HCT116 (cell line): Measurements from ENCODE around the gene RARG. TPM values are rescaled to one million over a fixed set of nuclear protein-coding genes. Genes with fewer than 3 reads are reported as not detected.

Experiments
- ATAC-seq: fragments of 200-7000 bp; cut with Tn5 transposase; 2 replicates; pipeline ENCODE4 v1.9.1; 2020; ENCODE audit warnings: mild to moderate bottlenecking, moderate library complexity
- BruUV-seq: library from RNA; stranded (reverse); fragments of 400-500 nt; replicated peaks from 2 replicates; lab custom pipeline; 2021; lab: Mats Ljungman, UMichigan
- CTCF ChIA-PET: fragments of 300-600 bp; sonication (Branson Sonifier 250); formaldehyde crosslinking; loops from one replicate; lab custom pipeline; 2021; ENCODE audit warnings: antibody characterized with exemption; lab: Charles Lee
- POLR2A ChIA-PET: fragments of 300-600, 350-600 bp; sonication (Branson Sonifier 250); formaldehyde crosslinking; loops from one replicate; lab custom pipeline; 2021; ENCODE audit warnings: antibody characterized with exemption; lab: Charles Lee
- RAD21 ChIA-PET, 2 experiments: fragments of 300-600 bp; sonication (Branson Sonifier 250); formaldehyde crosslinking; loops; one replicate each; lab custom pipeline; 2023; ENCODE audit warnings: low total read pairs in 2 of 2; ENCODE audit not compliant: uncharacterized antibody in 2 of 2, unreplicated experiment in 2 of 2, low non-redundant PET in 1 of 2; lab: Charles Lee
- DNase-seq: peaks from one replicate; pipeline ENCODE4 v3.0.0-alpha.2; 2010; ENCODE audit warnings: low read depth, low spot score
- H2AFZ ChIP-seq: fragments of 200-600 bp; shearing (Covaris generic), sonication (generic); 2 replicates; pipeline ENCODE4 v1.6.1; 2017; ENCODE audit warnings: low read depth, mixed run types, mixed read lengths, antibody characterized with exemption, low read length; ENCODE audit not compliant: poor library complexity, severe bottlenecking
- H3K27ac ChIP-seq: 2 replicates; pipeline ENCODE4 v1.5.1; 2012; ENCODE audit warnings: low read depth, low read length
- H3K27me3 ChIP-seq: fragments of 200-600 bp; sonication (generic); 2 replicates; pipeline ENCODE4 v1.6.1; 2016; ENCODE audit warnings: mixed run types, low read length, mixed read lengths; ENCODE audit not compliant: insufficient read depth
- H3K36me3 ChIP-seq, 2 experiments: fragments of 200-500 bp in 1 of 2; fragments of 200-600 bp in 1 of 2; sonication (Bioruptor generic) in 1 of 2; sonication (generic) in 1 of 2; 2 replicates each; pipeline versions ENCODE4 v1.5.1 to v1.6.1; 2014 to 2016; ENCODE audit warnings: low read length in 2 of 2, inconsistent platforms in 1 of 2, mixed read lengths in 1 of 2, mixed run types in 1 of 2; ENCODE audit not compliant: insufficient read depth in 2 of 2, control insufficient read depth in 1 of 2
- H3K4me1 ChIP-seq, 2 experiments: fragments of 200-600 bp in 1 of 2; sonication (generic) in 1 of 2; 2 replicates each; pipeline versions ENCODE4 v1.5.1 to v1.6.1; 2012 to 2017; ENCODE audit warnings: low read length in 2 of 2, inconsistent platforms in 1 of 2, mild to moderate bottlenecking in 1 of 2, mixed read lengths in 1 of 2, mixed run types in 1 of 2, moderate library complexity in 1 of 2; ENCODE audit not compliant: insufficient read depth in 2 of 2, control insufficient read depth in 1 of 2
- H3K4me2 ChIP-seq: fragments of 200-600 bp; sonication (generic); 2 replicates; pipeline ENCODE4 v1.6.1; 2017; ENCODE audit warnings: mixed run types, low read length, mixed read lengths
- H3K4me3 ChIP-seq, 2 experiments: fragments of 200-600 bp in 1 of 2; sonication (generic) in 1 of 2; replicated peaks in 1 of 2; 2 replicates each; pipeline ENCODE4 v1.5.1; 2011 to 2016; ENCODE audit warnings: low read length in 2 of 2, control low read depth in 1 of 2, low read depth in 1 of 2, mild to moderate bottlenecking in 1 of 2, mixed read lengths in 1 of 2, mixed run types in 1 of 2
- H3K79me2 ChIP-seq: fragments of 200-600 bp; sonication (generic); 2 replicates; pipeline ENCODE4 v1.6.1; 2017; ENCODE audit warnings: mild to moderate bottlenecking, mixed run types, low read length, moderate library complexity, mixed read lengths; ENCODE audit not compliant: insufficient read depth
- H3K9ac ChIP-seq: fragments of 200-600 bp; sonication (generic); 2 replicates; pipeline ENCODE4 v1.6.1; 2016; ENCODE audit warnings: low read length, mixed read lengths
- H3K9me2 ChIP-seq: fragments of 200-600 bp; sonication (generic), shearing (Covaris generic); 2 replicates; pipeline ENCODE4 v1.6.1; 2017; ENCODE audit warnings: mixed run types, mild to moderate bottlenecking, moderate library complexity; ENCODE audit not compliant: insufficient read depth
- H3K9me3 ChIP-seq, 2 experiments: fragments of 200-500 bp in 1 of 2; fragments of 200-600 bp in 1 of 2; sonication (Bioruptor generic) in 1 of 2; sonication (generic) in 1 of 2; 2 replicates each; pipeline ENCODE4 v1.6.1; 2014 to 2017; ENCODE audit warnings: low read length in 2 of 2, mixed read lengths in 2 of 2, inconsistent platforms in 1 of 2, low read depth in 1 of 2, mild to moderate bottlenecking in 1 of 2, mixed run types in 1 of 2, moderate library complexity in 1 of 2; ENCODE audit not compliant: control insufficient read depth in 1 of 2, insufficient read depth in 1 of 2
- H4K20me1 ChIP-seq: fragments of 200-600 bp; sonication (generic), shearing (Covaris generic); 2 replicates; pipeline ENCODE4 v1.6.1; 2017; ENCODE audit warnings: mixed run types, mild to moderate bottlenecking, moderate library complexity; ENCODE audit not compliant: insufficient read depth
- ATF3 ChIP-seq: IDR thresholded peaks from 2 replicates; pipeline ENCODE4 v1.6.1; 2012
- CBX3 ChIP-seq: IDR thresholded peaks from 2 replicates; pipeline ENCODE4 v1.6.1; 2012; ENCODE audit warnings: low read depth
- CEBPB ChIP-seq: IDR thresholded peaks from 2 replicates; pipeline ENCODE4 v1.6.1; 2012; ENCODE audit warnings: low read depth
- EGR1 ChIP-seq: IDR thresholded peaks from 2 replicates; pipeline ENCODE4 v1.6.1; 2012; ENCODE audit warnings: low read depth
- ELF1 ChIP-seq: IDR thresholded peaks from 2 replicates; pipeline ENCODE4 v1.6.1; 2012; ENCODE audit warnings: low read depth, borderline replicate concordance
- EZH2 ChIP-seq: fragments of 200-600 bp; sonication (generic); IDR thresholded peaks from 2 replicates; pipeline ENCODE4 v1.6.1; 2017; ENCODE audit warnings: antibody characterized with exemption, mixed run types
- EZH2phosphoT487 ChIP-seq: fragments of 200-600 bp; IDR thresholded peaks from 2 replicates; pipeline ENCODE4 v1.6.1; 2018; ENCODE audit warnings: antibody characterized with exemption, borderline replicate concordance
- FOSL1 ChIP-seq: IDR thresholded peaks from 2 replicates; pipeline ENCODE4 v1.6.1; 2012; ENCODE audit warnings: low read depth
- JUND ChIP-seq: IDR thresholded peaks from 2 replicates; pipeline ENCODE4 v1.6.1; 2012
- MAX ChIP-seq: IDR thresholded peaks from 2 replicates; pipeline ENCODE4 v1.6.1; 2012
- POLR2A ChIP-seq: IDR thresholded peaks from 2 replicates; pipeline ENCODE4 v1.7.0; 2011; ENCODE audit warnings: borderline replicate concordance; ENCODE audit not compliant: insufficient read depth, insufficient read length; ENCODE audit errors: extremely low read depth
- RAD21 ChIP-seq: IDR thresholded peaks from 2 replicates; pipeline ENCODE4 v1.6.1; 2012; ENCODE audit warnings: low read depth, mild to moderate bottlenecking
- REST ChIP-seq: IDR thresholded peaks from 2 replicates; pipeline ENCODE4 v1.6.1; 2012; ENCODE audit warnings: low read depth
- SIN3A ChIP-seq: IDR thresholded peaks from 2 replicates; pipeline ENCODE4 v1.6.1; 2012; ENCODE audit warnings: low read depth
- SP1 ChIP-seq: IDR thresholded peaks from 2 replicates; pipeline ENCODE4 v1.6.1; 2012; ENCODE audit warnings: low read depth
- SRF ChIP-seq: IDR thresholded peaks from 2 replicates; pipeline ENCODE4 v1.6.1; 2012; ENCODE audit warnings: low read depth
- TCF7L2 ChIP-seq: IDR thresholded peaks from 2 replicates; pipeline ENCODE4 v1.7.0; 2011; ENCODE audit warnings: borderline replicate concordance, inconsistent platforms; ENCODE audit not compliant: insufficient read depth, insufficient read length; ENCODE audit errors: extremely low read depth
- ZBTB33 ChIP-seq: IDR thresholded peaks from 2 replicates; pipeline ENCODE4 v1.6.1; 2011; ENCODE audit warnings: mild to moderate bottlenecking, low read length, moderate library complexity; ENCODE audit not compliant: insufficient replicate concordance; ENCODE audit errors: extremely low read depth
- ZFX ChIP-seq: fragments of 450-650 bp; IDR thresholded peaks from 2 replicates; pipeline ENCODE4 v1.6.1; 2017
- ZNF274 ChIP-seq: fragments of 200-500 bp; sonication (Bioruptor generic); IDR thresholded peaks from 2 replicates; pipeline ENCODE4 v1.6.1; 2014; ENCODE audit warnings: mild to moderate bottlenecking, low read depth, low read length, inconsistent platforms
- intact Hi-C: fragments of 100-400 bp; cut with micrococcal nuclease; formaldehyde crosslinking; loops from 2 replicates; pipeline ENCODE4 v1.10.0; 2022
- total RNA-seq: library from RNA; stranded (reverse); gene quantifications from one replicate; pipeline ENCODE4 v1.2.1, GENCODE V29; 2021; ENCODE audit not compliant: unreplicated experiment

RARG gene
- total RNA-seq, 1 experiment from 2014 or later: 68.9 TPM

- TF ChIP-seq POLR2A: no peak
- TF ChIP-seq, all 23 proteins: peak for 0
These were observed 413 bp downstream of the RARG start (continued) for GRCh38 chr12:53231671-53231920.

GRCh38 chr12:53230108-53230845, 1.7 kb downstream of the RARG start:
- H3K79me2 ChIP-seq: no peaks in the 10 kb centered on the region; the same call in 1 of the 2 replicates
- H3K27me3 ChIP-seq: no peaks in the 10 kb centered on the region
- no TSS peak for BruUV-seq
- DNase-seq (no peak), ATAC-seq (no peak)
- no peak overlapping the region for H2AFZ ChIP-seq
- TF ChIP-seq EZH2: no peak
- no peak for TF ChIP-seq MAX
- TF ChIP-seq EGR1: no peak
- TF ChIP-seq RAD21: no peak
- TF ChIP-seq POLR2A: no peak
- no peak for TF ChIP-seq FOSL1
- TF ChIP-seq TCF7L2: no peak
- TF ChIP-seq ATF3: no peak
- TF ChIP-seq SIN3A: no peak
- no peak for TF ChIP-seq SRF
- no peak for TF ChIP-seq ELF1
- TF ChIP-seq CBX3: no peak
- TF ChIP-seq REST: no peak
- no peak for TF ChIP-seq ZFX
- TF ChIP-seq JUND: no peak
- TF ChIP-seq CEBPB: no peak
- no peak for TF ChIP-seq ZNF274
- TF ChIP-seq SP1: no peak
- TF ChIP-seq ZBTB33: no peak
- no peak for TF ChIP-seq EZH2phosphoT487
- H3K4me1 ChIP-seq: peaks cover 55 to 79% of the 10 kb centered on the region in 2 experiments
- no peak overlapping the region; a peak in 1 of 4 replicates for H3K4me3 ChIP-seq
- H3K9me2 ChIP-seq: no peaks in the 10 kb centered on the region
- POLR2A ChIA-PET: interaction anchor here (2.5 kb wide), 1 partner anchor 10 kb away, joined by 7 read pairs; no protein-coding TSS in a partner anchor
- CTCF ChIA-PET: no interaction called here
- no peak overlapping the region; the same call in 1 of the 2 replicates for H3K9ac ChIP-seq
- peak overlapping the region; percentile 98 for H3K4me2 ChIP-seq
- H3K27ac ChIP-seq: peak overlapping the region; percentile 18; the same call in 1 of the 2 replicates
- no peaks in the 10 kb centered on the region for H3K9me3 ChIP-seq
- RAD21 ChIA-PET: no interaction called here
- H4K20me1 ChIP-seq: no peaks in the 10 kb centered on the region
- intact Hi-C loops: no loop called here
- no peaks in the 10 kb centered on the region for H3K36me3 ChIP-seq
